Activated CD4-positive, alpha-beta T cell treated with anti-CD3 and anti-CD28 coated beads for 24 hours (primary cell): Measurements from ENCODE around the gene NECAB2.
"Not testable (repeated sequence)": the region's sequence is repeated elsewhere in the genome, so short reads cannot be mapped to it uniquely, and the experiment has no call there.

Experiments
- DNase-seq, 2 donors: peaks; one replicate each; pipeline ENCODE4 v3.0.0-alpha.2; 2020; ENCODE audit warnings: low read depth in 2 of 2

The NECAB2 gene

GRCh38 chr16:83936581-83937165 is 31.4 kb upstream of the NECAB2 start:
- no peak for DNase-seq

- DNase-seq, result no peak
Measured at GRCh38 chr16:83937267-83937666, 30.8 kb upstream of the NECAB2 start.

GRCh38 chr16:83937922-83938885 is 29.8 kb upstream of the NECAB2 start:
- DNase-seq, result no peak

- no peak for DNase-seq
Measured at GRCh38 chr16:83939266-83939855, 28.7 kb upstream of the NECAB2 start.

GRCh38 chr16:83940119-83940518 is 27.9 kb upstream of the NECAB2 start:
- no peak for DNase-seq

- DNase-seq, result no peak
Measured at GRCh38 chr16:83940630-83941378, 27.2 kb upstream of the NECAB2 start.

GRCh38 chr16:83941546-83941945 is 26.5 kb upstream of the NECAB2 start:
- not testable (repeated sequence) for DNase-seq

GRCh38 chr16:83942074-83942473 is 26.0 kb upstream of the NECAB2 start:
- DNase-seq, result no peak

- DNase-seq, result no peak
Measured at GRCh38 chr16:83942815-83943515, 25.1 kb upstream of the NECAB2 start.

- no peak for DNase-seq
Measured at GRCh38 chr16:83943516-83944050, 24.5 kb upstream of the NECAB2 start.

GRCh38 chr16:83945587-83945986 is 22.5 kb upstream of the NECAB2 start:
- no peak for DNase-seq

GRCh38 chr16:83946154-83946780 is 21.8 kb upstream of the NECAB2 start:
- DNase-seq, result no peak

- no peak for DNase-seq
Measured at GRCh38 chr16:83946781-83947566, 21.1 kb upstream of the NECAB2 start.

- no peak for DNase-seq
Measured at GRCh38 chr16:83947642-83948234, 20.3 kb upstream of the NECAB2 start.

- DNase-seq, result no peak
Measured at GRCh38 chr16:83948914-83949723, 18.9 kb upstream of the NECAB2 start.

- DNase-seq, result no peak
Measured at GRCh38 chr16:83949724-83950001, 18.4 kb upstream of the NECAB2 start.

- not testable (repeated sequence) for DNase-seq
Measured at GRCh38 chr16:83950862-83951399, 17.1 kb upstream of the NECAB2 start.

- no peak for DNase-seq
Measured at GRCh38 chr16:83951544-83951943, 16.5 kb upstream of the NECAB2 start.

- no peak for DNase-seq
Measured at GRCh38 chr16:83952587-83952939, 15.5 kb upstream of the NECAB2 start.
